Bone marrow (tissue), 2 donors: ENCODE results near the gene TBX20.
"Not testable (repeated sequence)": the region's sequence is repeated elsewhere in the genome, so short reads cannot be mapped to it uniquely, and the experiment has no call there.

Experiments
- DNase-seq, 2 donors: peaks; one replicate each; lab custom pipeline; 2025; lab: John Stamatoyannopoulos, UW

The TBX20 gene

DNA sequence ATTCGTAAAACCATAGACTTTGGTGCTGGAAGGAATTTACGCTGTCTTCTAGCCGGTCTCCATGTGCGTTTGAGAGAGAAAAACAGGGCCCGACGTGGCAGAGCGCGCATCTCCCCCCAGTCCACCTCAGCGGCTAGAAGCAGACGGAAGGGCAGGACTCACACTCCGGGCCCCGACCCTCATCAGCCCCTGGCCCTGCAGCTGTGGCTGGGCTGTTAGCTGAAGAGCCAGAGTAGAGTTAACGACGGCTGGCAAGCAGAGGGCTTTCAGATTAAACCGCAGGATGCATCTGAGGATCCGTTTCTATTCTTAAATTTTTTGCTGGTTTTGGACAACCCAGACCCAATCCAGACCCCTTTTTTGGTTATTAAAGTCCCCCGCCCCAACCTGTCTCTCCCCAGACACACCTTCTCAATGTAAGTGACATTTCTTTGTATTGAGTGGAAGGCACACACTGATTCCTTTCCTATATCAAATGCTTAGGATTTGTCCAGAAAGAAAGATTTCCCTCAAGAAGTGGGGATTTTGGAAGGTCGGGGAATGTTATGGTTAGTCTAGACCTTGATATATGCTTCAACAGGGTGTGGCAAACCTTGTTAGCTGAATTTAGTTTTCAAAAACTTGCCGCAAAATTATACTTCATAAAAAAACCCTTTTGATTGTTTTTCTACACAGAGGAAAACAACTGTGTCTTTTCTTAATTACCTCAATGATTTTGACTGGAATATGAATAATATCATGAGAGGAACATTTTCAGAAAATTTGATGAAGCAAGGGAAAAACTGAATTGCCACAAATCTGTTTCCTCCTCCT, 1.7 kb upstream of the TBX20 start:
- DNase-seq = no peak

DNA sequence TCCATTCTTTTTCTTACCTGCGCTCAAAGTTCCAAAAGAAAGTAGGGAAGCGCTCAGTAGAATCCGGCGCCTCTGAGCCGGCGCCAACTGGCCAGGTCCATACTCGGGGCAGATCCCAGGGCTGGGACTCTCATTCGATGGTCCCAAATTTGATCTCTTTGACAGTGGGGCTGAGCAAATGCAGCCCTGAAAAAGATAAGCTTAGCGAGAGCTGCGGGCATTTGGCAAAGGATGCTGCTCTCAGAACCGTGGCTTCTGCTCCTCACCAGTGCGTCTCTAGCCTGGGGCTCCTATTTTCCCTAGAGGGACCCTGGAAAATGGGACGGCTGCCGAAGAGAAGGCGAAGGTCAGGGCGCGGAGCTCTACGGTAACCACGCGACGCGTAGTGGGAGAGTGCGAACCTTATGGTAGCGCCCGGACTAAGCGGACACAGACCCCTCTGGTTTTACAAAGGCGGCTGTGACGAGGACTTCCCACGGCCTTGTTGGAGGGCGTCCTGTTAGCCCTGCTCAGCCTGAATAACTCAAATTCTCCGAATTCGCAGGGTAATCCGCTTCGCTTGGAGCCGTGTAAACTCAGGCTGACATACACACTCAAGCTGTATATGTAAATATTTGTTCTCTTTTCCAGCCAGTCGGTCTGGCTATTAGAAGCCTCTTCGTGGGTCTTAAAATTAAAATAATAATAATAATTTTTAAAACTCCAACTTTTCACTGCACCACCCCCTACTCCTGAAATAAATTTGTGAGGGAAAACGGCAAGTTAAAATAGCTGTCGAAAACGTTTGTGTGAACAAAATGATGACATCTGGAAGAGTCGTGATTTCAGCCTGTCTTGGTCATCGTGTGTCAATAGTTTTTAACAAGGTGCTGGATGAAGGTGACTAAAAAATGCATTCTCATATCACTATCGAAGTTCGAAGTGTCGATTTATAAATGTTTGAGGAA, 869 bp upstream of the TBX20 start:
- DNase-seq = no peak

DNA sequence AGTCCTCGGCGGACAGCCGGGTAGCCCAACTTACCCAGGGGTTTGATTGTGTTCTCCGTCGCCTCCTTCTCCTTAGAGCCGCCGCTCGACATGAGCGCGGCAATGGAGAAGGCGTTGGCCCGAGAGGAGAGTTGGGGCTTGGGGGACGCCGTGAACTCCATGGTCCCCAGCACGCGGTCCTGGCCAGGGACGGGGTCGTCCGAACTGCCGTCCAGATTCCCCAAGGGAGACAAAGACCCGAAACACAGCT, 515 bp downstream of the TBX20 start:
- DNase-seq = no peak

DNA sequence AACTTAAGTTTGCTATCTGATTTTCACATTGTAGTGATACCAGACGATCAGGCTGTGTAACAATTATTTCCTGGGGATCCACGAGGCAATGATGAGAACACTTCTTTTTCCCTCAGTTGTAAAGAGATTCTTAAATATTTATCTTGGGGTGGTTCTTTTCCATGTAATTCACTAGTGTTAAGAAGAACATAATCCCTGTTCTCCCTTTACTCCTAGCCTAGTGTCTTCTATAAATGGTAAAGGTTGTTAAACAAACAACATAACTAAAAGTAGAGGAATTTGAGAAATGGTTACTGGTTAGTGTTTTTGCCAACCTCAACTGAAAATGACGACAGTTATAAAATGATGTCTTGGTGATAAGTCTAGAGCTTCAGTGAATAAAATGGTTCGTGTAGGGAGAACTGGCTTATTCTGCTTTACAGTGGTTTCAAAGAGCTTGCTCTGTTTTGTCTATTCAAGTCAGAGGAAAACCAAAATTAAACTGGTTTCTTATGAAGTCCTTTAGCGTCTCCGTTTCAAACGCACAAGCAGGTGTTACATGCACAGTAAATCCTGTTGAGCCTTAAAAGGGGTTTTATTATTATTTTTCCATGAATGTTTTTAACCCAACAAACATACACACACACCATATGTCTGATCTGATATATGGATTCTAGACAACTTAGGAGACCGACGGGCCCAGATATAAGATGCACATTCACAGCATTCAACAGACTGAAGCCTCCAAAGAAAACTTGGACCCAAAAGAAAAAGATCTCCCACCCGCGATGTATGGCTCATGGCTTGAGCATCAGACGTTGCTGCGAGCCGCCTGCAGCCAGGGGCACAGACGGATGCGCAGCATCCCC, 1.1 kb downstream of the TBX20 start:
- DNase-seq = no peak

DNA sequence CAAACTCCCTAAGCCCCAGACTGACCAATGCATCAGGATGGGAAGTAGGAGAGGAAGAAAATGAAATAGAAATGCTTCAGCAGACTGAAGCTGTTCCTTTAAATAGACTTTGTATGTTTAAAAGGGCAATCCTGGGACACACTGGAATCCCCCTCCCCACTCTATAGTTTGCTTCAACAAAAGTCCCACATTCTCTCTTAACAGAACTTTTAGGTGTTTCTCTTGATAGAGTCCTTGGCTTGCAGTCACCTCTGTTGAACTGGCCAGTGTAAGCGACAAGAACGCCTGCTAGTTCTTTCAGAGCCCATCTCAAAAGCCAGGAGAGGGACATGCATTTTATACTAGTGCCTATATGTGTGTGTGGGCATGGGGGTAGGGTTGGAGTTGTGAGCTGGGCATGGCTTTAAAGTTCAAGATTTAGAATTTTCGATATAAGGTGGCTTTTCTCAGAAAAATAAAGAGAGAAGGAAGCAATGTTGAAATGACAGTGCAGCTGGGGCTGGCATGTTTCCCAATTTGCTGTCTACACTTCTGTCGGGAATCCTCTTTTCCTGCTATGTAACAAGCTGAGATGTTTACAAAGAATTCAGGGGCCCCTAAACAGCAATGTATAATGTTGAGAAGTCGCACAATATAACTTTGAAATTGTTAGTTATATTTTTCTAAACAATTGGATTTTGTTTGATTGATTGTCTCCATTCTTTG, 2.1 kb downstream of the TBX20 start:
- DNase-seq = no peak

DNA sequence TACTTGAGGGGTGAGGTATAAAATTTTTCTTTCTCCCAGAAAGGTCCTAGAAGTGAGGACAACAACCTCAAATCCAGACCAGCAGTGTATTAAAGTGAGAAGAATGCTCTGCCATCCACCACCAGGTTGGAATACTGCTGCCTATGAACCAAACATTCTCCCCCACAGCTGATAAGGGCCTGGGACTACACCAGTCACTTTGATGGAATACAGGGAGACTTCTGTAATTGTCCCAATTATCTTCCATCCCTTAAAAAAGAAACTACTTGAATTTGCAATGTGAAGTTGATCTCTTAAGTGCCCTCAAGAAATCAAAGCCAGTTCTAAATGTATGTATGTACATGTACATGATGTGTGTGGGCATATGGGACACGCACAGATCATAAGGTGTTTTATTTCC, 3.0 kb downstream of the TBX20 start:
- no peak for DNase-seq

DNA sequence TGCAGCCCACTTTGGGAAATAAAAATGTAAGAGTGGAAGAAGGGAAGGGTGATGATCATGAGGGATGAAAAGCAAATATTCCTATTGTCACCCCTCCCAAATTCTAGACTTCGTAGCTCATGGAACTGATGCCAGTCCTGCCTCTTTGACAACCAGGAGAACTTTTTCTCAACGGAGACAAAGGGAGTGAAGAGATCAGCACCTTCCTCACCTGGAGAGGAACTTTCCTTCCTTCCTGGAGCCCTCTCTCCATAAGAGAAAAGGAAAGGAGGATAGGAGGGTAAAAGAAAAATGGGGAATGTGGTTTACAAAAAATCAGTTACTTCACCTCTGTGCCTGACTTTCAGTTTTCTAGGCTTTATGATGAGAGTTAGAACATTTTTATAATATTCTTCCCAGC, 3.4 kb downstream of the TBX20 start:
- no peak for DNase-seq

DNA sequence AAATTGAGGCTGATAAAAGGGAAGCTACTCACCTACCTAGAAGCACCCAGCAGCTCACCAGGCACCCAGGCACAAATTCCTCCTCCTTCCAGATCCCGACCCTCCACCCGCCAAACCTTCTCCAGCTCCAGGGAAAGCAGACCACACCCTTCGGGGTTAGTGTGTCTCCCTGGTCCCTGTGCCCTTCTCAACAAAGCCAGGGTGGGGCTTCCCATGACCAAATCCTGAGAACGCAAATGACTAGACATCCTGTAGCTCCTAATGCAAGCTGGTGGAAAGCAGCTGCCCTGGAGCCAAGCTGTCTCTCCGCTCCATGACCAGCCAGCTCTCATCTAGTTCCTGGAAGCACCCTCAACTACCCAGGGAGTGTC, 4.4 kb downstream of the TBX20 start:
- no peak for DNase-seq

DNA sequence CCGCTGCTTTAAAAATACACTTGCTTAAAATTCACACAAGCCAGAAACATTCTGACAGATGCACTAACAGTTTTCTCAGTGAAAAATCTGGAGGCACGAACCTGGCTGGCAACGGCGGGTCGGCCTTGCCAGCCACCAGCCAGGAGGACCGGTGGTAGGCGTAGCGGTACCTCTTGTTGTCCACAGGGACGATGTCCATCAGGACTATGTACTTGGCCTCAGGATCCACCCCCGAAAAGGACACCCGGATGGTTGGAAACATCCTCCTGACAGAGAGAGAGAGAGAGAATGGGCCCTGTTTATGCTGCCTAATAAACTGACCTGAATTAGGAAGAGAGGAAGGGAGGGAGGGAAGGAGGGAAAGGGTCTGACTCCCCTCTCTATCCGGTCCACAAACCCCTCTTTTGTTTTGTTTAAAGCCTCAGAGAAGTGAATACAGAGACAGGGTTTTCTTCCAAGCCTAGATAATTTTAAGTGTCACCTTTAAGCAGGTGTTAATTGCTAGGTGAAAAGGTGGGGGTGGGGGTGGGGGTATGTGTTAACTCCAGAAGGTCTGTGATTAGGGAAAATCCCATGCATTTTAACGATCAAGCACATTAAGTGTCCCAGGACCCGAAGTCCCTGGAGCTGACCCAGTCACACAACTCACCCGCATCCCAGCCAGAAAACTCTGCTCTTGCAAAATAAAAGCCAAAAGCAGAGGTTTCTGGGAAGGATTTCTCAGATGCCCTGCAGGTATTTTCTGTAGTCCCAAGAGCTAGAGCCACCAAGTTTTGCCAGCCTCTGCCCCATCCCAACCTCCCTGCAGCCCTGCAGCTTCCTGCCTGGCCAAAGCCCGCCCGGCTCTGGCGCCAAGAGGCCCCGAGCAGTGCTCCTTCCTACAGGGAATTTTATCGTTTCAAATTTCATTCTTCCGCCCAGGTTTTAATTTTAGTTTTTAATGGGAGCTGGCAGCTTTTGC, 5.0 kb downstream of the TBX20 start:
- no peak for DNase-seq

DNA sequence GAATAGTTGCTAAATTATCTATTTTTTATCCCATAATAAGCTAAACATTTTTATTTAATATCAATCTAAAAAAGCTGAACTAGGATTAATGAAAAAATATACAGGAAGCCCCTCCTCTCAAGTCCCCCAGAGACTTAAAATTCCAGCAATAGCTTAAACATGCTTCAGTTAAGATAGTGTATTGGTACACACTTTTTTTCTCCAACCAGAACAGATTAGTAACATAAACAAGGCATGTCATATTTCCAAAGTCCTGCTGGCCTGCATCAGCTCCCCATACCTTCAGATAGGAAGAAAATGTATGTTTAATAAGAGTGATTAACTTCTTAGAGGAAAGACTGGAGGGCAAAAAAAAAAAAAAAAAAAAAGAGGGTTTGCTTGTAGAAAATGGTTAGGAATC, 7.1 kb downstream of the TBX20 start:
- no peak for DNase-seq

DNA sequence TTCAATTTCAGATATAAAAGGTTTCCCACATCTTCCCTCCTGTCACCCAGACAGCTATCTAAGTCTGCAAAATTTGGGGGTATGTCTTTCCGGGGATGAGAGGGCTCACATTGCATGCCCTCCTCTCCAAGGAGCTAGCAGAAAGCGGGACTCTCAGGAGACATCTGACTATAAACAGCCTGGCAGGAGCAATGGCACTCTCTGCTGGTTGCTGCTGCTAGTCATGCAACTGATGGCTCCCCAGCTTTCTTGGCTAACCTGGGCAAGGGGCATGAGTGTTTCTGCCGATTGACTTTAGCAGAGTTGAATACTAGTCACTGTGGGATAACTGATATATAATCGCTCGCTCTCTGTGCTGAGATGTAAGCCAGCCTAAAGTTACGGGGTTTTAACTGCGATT, 12.0 kb downstream of the TBX20 start:
- no peak for DNase-seq

DNA sequence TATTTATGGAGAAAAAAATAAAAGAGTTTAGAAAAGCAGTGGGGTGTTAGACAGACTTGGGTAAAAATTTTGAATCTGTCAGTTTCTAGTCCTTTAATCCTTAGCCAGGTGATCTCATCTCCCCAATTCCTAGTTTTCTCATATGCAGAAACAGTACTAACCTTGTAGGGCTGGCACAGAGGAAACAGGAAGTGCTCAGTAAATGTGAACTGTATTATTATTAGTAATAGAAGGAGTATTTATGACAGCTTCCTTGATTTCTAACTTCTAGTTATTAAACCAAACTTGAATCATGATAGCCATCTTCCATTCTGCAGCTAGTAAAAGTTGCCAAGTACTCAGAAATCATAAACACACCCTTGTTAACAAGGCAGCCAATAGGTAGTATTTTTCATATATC, 12.5 kb downstream of the TBX20 start:
- DNase-seq = no peak

DNA sequence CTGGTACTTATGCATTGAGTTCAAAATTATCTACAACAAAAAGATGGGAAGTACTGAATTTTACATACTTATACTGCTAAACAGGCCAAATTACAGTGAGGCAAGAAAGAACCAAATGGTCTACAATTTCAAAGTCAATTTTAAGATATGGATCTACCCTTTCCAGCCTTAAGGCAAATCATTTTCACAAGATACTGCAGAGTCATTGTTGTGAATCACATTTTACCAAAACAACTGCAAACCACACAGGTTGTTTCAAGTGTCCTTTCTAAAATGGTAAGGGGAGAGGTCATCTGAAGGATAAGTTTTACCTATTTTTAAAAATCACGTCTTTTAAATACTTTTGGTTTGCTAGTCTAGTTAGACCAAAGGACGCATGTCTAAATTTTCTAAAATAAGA, 12.9 kb downstream of the TBX20 start:
- DNase-seq = not testable (repeated sequence)

DNA sequence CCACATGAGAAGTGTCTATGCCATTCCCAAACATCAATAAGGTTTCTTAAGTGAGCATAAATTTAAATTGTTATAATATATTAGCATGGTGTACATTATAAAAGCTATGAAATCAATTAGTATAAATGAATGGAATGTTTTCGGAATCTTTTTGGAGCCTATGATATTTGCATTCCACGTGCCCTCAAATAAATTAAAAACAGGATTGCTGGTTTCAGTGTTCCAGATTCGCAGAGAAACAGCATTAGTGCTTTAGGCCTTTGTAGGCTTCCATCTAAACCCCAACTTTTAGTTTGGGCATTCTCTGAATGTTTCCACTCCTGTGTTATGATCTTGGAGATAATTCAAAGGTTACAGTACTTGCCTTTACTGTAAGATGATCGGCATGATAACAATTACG, 15.4 kb downstream of the TBX20 start:
- DNase-seq = not testable (repeated sequence)

DNA sequence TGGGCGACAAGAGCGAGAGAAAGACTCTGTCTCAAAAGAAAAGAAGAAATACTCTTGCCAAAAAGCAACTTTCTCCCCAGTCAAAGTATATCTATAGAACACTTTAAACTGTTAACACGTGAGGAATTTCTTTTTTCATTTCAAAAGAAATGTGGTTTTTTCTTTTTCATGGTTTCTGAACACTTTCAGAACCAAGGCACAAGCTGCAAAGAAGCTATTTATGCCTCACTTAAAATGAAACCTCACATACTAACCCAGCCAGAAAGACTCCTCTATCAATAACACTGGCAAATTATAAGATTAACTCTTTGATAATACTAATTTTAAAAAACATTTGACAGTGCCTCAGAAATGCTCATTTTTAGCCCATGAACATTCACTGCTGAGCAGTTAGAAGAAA, 20.9 kb downstream of the TBX20 start:
- no peak for DNase-seq

DNA sequence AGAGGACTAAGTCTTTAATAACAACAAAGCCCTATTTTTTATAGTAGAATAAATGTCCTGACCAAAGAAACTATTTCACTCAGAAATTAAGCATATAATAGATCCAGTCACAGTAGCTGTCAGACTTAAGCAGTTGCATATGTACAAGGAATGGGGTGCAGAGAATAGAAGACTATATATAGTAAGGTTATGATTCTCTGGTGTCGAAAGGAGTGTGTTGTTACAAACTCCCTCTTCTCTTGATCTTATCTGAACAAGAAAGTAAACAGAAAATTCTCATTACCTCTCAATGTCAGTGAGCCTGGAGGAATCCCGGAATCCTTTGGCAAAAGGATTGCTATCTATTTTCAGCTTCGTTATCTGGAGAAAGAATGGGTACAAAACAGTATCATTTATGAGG, 22.7 kb downstream of the TBX20 start:
- DNase-seq = not testable (repeated sequence)

DNA sequence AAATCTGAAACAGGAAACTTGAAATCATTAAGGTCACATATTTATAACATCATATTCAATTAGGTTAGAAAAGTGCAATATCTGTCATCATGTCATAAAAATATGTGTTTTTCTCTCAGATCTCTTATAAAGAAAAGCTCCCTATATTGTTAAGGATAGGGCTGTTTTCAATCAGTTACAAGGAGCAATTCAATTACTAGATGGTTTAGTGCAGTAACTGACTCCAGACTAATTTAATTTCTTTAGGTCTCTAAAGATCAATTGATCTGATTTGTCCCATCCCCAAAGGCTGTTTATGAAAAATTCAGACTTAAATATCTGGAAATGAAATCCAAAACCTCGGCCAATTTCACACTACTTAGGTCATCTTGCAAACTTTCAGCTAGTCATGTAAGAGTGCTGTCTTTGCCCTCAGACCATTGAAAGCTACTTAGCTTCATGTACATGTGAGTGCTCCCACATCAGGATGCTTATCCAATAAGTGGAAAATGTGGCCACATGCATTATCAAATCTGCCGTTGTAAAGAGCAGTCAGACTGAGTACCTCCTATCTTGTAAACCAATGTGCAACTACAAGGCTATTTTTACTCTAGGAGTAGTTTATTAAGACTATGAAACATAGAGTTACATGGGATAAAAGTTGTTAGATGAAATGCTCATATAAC, 24.7 kb downstream of the TBX20 start:
- not testable (repeated sequence) for DNase-seq

DNA sequence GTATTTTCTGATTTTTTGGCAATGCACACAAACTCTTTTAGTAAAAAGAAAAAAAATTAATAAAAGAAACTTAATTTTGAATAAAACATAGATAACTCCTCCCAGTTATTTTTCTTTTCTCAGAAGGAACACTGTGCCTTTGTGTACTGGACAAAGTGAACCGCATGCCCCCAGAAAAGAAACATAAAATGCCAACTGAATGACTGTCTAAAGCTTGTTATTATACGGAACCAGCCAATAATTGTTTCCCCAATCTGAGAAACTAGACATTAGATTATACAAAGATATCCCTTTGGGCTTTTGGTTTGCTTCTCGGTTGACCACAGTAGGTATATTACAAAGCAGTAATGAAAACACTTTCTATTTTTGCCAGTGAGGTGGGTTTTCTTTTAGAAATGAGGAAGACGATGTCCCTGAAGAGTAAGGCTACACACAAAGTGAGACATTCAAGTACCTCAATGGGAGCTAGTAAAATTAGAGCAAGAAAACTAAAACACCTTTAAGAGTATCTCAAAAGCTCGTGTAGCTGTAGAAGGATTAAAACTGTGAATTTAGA, 25.3 kb downstream of the TBX20 start:
- not testable (repeated sequence) for DNase-seq

DNA sequence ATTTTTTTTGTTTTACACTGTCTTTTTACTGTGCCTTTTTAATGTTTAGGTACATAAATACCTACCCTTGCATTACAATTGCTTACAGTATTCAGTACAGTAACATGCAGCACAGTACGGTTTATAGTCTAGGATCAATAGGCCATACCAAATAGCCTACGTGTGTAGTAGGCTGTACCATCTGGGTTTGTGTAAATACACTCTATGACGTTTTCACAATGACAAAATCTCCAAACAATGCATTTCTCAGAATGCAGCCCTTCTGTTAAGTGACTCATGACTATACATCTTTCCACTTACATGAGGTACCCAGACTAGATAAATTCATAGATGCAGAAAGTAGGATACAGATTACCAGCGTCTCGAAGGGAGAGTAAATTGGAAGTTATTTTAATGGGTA, 26.5 kb downstream of the TBX20 start:
- DNase-seq = not testable (repeated sequence)

DNA sequence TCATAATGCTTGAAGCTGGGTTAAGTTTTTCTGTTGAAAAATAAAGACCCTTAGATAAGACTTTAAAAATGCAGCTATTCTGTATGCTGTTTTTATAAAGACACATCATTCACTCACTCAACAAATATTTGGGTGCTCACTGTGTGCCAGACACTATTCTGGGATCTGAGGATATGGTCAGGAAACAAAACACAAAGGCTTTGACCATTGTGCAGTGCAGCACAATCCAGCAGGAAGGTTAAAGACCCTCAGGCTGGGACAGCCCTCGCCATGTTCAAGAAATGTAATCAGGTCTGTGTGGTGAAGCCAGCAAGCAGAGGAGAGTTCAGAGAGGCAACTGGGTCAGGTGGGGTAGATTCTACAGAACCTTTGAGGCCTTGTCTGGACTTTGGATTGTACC, 31.5 kb downstream of the TBX20 start:
- not testable (repeated sequence) for DNase-seq
